Osteoblast (primary cell): ENCODE results near the gene HLF. TPM values are rescaled to one million over a fixed set of nuclear protein-coding genes. Genes with fewer than 3 reads are reported as not detected.

Experiments used
- DNase-seq: peaks from one replicate; pipeline ENCODE4 v3.0.0; 2011; ENCODE audit warnings: low spot score, mixed read lengths; ENCODE audit not compliant: insufficient read length; ENCODE audit errors: missing footprints
- H2AFZ ChIP-seq: 2 replicates; pipeline ENCODE4 v1.6.0; 2011; ENCODE audit warnings: mild to moderate bottlenecking, low read length
- H3K27ac ChIP-seq: 2 replicates; pipeline ENCODE4 v1.5.1; 2011; ENCODE audit warnings: mild to moderate bottlenecking, low read depth, low read length, moderate library complexity
- H3K27me3 ChIP-seq: 2 replicates; pipeline ENCODE4 v1.6.0; 2012; ENCODE audit warnings: mild to moderate bottlenecking, control low read depth, inconsistent platforms, low read length, moderate library complexity; ENCODE audit not compliant: insufficient read depth
- H3K36me3 ChIP-seq: 2 replicates; pipeline ENCODE4 v1.5.1; 2011; ENCODE audit warnings: mild to moderate bottlenecking, low read length, control low read depth, moderate library complexity; ENCODE audit not compliant: insufficient read depth
- H3K4me1 ChIP-seq: 2 replicates; pipeline ENCODE4 v1.5.1; 2011; ENCODE audit warnings: mild to moderate bottlenecking, low read length, control low read depth, moderate library complexity; ENCODE audit not compliant: insufficient read depth
- H3K4me2 ChIP-seq: 2 replicates; pipeline ENCODE4 v1.6.0; 2011; ENCODE audit warnings: mild to moderate bottlenecking, low read length; ENCODE audit not compliant: insufficient read depth
- H3K4me3 ChIP-seq: fragments of 200-600 bp; sonication (generic); 3 replicates; pipeline ENCODE4 v1.5.1; 2012; ENCODE audit warnings: mild to moderate bottlenecking, low read length, inconsistent platforms; ENCODE audit not compliant: insufficient read depth
- H3K79me2 ChIP-seq: 2 replicates; pipeline ENCODE4 v1.6.0; 2012; ENCODE audit warnings: mild to moderate bottlenecking, low read length, control low read depth, inconsistent platforms; ENCODE audit not compliant: insufficient read depth
- H3K9me3 ChIP-seq: 2 replicates; pipeline ENCODE4 v1.5.1; 2011; ENCODE audit warnings: low read depth, low read length, control low read depth
- H4K20me1 ChIP-seq: 2 replicates; pipeline ENCODE4 v1.6.0; 2012; ENCODE audit warnings: mild to moderate bottlenecking, low read length, control low read depth; ENCODE audit not compliant: insufficient read depth
- total RNA-seq: library from RNA; depleted of rRNA; stranded (reverse); fragments of >200 nt; gene quantifications from 2 replicates; pipeline ENCODE4 v1.2.3, GENCODE V29; 2012
- TF ChIP-seq, protein P1 (sequence below): IDR thresholded peaks from 2 replicates; pipeline ENCODE4 v1.5.1; 2011; ENCODE audit warnings: mild to moderate bottlenecking, low read depth, low read length, moderate library complexity; ENCODE audit errors: extremely low read depth

The HLF gene
- total RNA-seq, 1 donor = under 0.01 TPM

DNA sequence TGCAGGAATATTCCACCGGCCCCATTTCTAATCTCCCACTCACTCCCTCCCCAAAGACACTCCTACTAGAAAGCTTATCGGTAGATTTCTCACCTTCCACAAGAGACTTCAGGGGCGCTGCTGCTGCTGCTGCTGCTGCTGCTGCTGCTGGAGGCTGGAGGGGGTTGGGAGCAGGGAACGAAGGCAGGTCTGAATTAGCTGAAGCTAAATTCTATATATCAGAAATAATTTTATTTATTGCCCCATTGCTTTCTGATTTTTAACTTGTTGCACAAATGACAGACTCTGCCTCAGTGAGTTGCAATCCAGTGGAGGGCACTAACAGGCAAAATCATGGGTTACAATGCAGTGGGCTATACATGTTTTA, 25.8 kb upstream of the HLF start:
- no peak overlapping the region for H3K27ac ChIP-seq
- no peaks in the 10 kb centered on the region for H3K9me3 ChIP-seq
- H3K36me3 ChIP-seq = no peaks in the 10 kb centered on the region
- H3K79me2 ChIP-seq = no peaks in the 10 kb centered on the region
- no peaks in the 10 kb centered on the region for H4K20me1 ChIP-seq
- H3K27me3 ChIP-seq = peaks cover 13% of the 10 kb centered on the region
- DNase-seq = no peak
- peak overlapping the region; percentile 72 for H3K4me3 ChIP-seq
- H3K4me2 ChIP-seq = peak overlapping the region; percentile 79
- peak overlapping the region; percentile 76 for H2AFZ ChIP-seq
- TF ChIP-seq, protein P1, sequence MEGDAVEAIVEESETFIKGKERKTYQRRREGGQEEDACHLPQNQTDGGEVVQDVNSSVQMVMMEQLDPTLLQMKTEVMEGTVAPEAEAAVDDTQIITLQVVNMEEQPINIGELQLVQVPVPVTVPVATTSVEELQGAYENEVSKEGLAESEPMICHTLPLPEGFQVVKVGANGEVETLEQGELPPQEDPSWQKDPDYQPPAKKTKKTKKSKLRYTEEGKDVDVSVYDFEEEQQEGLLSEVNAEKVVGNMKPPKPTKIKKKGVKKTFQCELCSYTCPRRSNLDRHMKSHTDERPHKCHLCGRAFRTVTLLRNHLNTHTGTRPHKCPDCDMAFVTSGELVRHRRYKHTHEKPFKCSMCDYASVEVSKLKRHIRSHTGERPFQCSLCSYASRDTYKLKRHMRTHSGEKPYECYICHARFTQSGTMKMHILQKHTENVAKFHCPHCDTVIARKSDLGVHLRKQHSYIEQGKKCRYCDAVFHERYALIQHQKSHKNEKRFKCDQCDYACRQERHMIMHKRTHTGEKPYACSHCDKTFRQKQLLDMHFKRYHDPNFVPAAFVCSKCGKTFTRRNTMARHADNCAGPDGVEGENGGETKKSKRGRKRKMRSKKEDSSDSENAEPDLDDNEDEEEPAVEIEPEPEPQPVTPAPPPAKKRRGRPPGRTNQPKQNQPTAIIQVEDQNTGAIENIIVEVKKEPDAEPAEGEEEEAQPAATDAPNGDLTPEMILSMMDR = no peak
- peaks cover 10% of the 10 kb centered on the region for H3K4me1 ChIP-seq

GRCh38 chr17:55241097-55241496, 23.7 kb upstream of the HLF start:
- no peaks in the 10 kb centered on the region for H3K36me3 ChIP-seq
- no peaks in the 10 kb centered on the region for H4K20me1 ChIP-seq
- DNase-seq = no peak
- TF ChIP-seq, protein P1 = no peak
- H3K4me2 ChIP-seq = no peak overlapping the region
- H3K9me3 ChIP-seq = no peaks in the 10 kb centered on the region
- no peak overlapping the region for H3K4me3 ChIP-seq
- H3K4me1 ChIP-seq = peaks cover 10% of the 10 kb centered on the region
- no peaks in the 10 kb centered on the region for H3K79me2 ChIP-seq
- H2AFZ ChIP-seq = no peak overlapping the region
- peaks cover 13% of the 10 kb centered on the region for H3K27me3 ChIP-seq
- no peak overlapping the region for H3K27ac ChIP-seq

GRCh38 chr17:55242476-55242875, 22.3 kb upstream of the HLF start:
- no peak for DNase-seq
- Histone ChIP-seq H3K4me2 (no peak overlapping the region), H3K27me3 (peaks cover 8% of the 10 kb centered on the region), H3K4me1 (peaks cover 10% of the 10 kb centered on the region), H3K79me2 (no peaks in the 10 kb centered on the region), H4K20me1 (no peaks in the 10 kb centered on the region), H3K27ac (no peak overlapping the region), H2AFZ (no peak overlapping the region), H3K4me3 (no peak overlapping the region), H3K36me3 (no peaks in the 10 kb centered on the region), H3K9me3 (no peaks in the 10 kb centered on the region)
- TF ChIP-seq, protein P1 = no peak

DNA sequence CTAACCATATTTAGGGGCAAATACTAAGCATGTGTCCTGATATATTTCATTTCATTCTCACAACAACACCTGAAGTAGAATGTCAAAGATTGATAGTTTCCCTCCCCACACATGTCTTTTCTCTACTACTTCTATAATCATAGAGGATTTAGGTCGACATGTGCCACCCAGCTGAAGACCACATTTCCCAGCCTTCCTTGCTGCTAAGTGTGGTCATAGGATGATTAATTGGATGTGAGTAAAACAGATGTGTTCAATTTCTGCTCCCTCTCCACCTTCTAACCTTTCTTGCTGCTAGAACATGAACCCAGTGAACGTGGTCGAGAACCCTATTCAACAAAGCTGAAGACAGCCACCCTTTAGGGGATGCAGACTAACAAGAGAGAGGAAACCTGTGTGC, 18.8 kb upstream of the HLF start:
- Histone ChIP-seq H2AFZ (no peak overlapping the region), H3K4me2 (no peak overlapping the region), H4K20me1 (no peaks in the 10 kb centered on the region), H3K79me2 (no peaks in the 10 kb centered on the region), H3K27me3 (no peaks in the 10 kb centered on the region), H3K4me1 (no peaks in the 10 kb centered on the region), H3K27ac (no peak overlapping the region), H3K36me3 (no peaks in the 10 kb centered on the region), H3K9me3 (no peaks in the 10 kb centered on the region), H3K4me3 (no peak overlapping the region)
- no peak for DNase-seq
- TF ChIP-seq, protein P1 = no peak
